Kidney (tissue), 14 donors: ENCODE data around the gene UPF1. TPM values are rescaled to one million over a fixed set of nuclear protein-coding genes. Genes with fewer than 3 reads are reported as not detected.
A peak's percentile ranks its signal among the peaks of the same experiment; 100 is the strongest.

Experiments
- DNase-seq, 5 donors: peaks; one replicate each; pipeline ENCODE4 v3.0.0-alpha.2; 2013 to 2020
- FAIRE-seq: peaks from 2 replicates; lab custom pipeline; 2012; peaks lifted over from hg19 to GRCh38; lab: Jason Lieb, UNC
- H3K27ac ChIP-seq, 2 donors: one replicate each; pipeline ENCODE4 v1.7.0; 2013; ENCODE audit warnings: low read depth in 2 of 2, low read length in 2 of 2, inconsistent platforms in 1 of 2
- H3K27me3 ChIP-seq: one replicate; pipeline ENCODE4 v1.7.1; 2013; ENCODE audit warnings: low read length, inconsistent platforms; ENCODE audit not compliant: control insufficient read depth, insufficient read depth
- H3K36me3 ChIP-seq, 3 donors: one replicate each; pipeline versions ENCODE4 v1.7.0 to v1.7.1; 2013; ENCODE audit warnings: low read length in 3 of 3, control low read depth in 1 of 3, inconsistent platforms in 1 of 3; ENCODE audit not compliant: insufficient read depth in 3 of 3, control insufficient read depth in 2 of 3
- H3K4me1 ChIP-seq, 3 donors: one replicate each; pipeline versions ENCODE4 v1.7.0 to v1.7.1; 2013; ENCODE audit warnings: low read length in 3 of 3, inconsistent platforms in 1 of 3, low read depth in 1 of 3; ENCODE audit not compliant: control insufficient read depth in 2 of 3, insufficient read depth in 2 of 3
- H3K4me3 ChIP-seq, 3 donors: one replicate each; pipeline versions ENCODE4 v1.7.0 to v1.8.1; 2013; ENCODE audit warnings: low read length in 3 of 3, control low read depth in 1 of 3, inconsistent platforms in 1 of 3
- H3K9ac ChIP-seq, 3 donors: one replicate each; pipeline versions ENCODE4 v1.7.0 to v1.7.1; 2013; ENCODE audit warnings: low read length in 3 of 3, control low read depth in 1 of 3, inconsistent platforms in 1 of 3
- H3K9me3 ChIP-seq, 3 donors: one replicate each; pipeline versions ENCODE4 v1.7.0 to v1.7.1; 2013; ENCODE audit warnings: low read length in 3 of 3, control low read depth in 1 of 3, inconsistent platforms in 1 of 3; ENCODE audit not compliant: control insufficient read depth in 2 of 3, insufficient read depth in 1 of 3
- intact Hi-C: fragments of 100-400 bp; cut with DNase I; formaldehyde crosslinking; loops from one replicate; pipeline ENCODE4 v1.11.1; 2022
- polyA plus RNA-seq: library from polyadenylated mRNA; stranded (reverse); fragments of 350-450 nt; fragmentation: Illumina TruSeq; extraction: RNeasy Lipid Tissue Mini Kit (QIAGEN cat#74804); gene quantifications from one replicate; pipeline ENCODE4 v1.2.3, GENCODE V29; 2014; ENCODE audit warnings: low read depth, low replicate concordance; ENCODE audit not compliant: insufficient read depth
- total RNA-seq: library from RNA; stranded (reverse); fragmentation: NEBNext Ultra II Directional; extraction: Animal tissue kit (Norgen Biotek cat#: 25700); gene quantifications from one replicate; pipeline ENCODE4 v1.2.1, GENCODE V29; 2021
- TF ChIP-seq, protein P1 (sequence below): IDR thresholded peaks from 3 replicates; pipeline ENCODE4 v1.5.1; 2012; ENCODE audit warnings: mild to moderate bottlenecking, moderate library complexity, borderline replicate concordance; ENCODE audit not compliant: insufficient read depth; ENCODE audit errors: extremely low read depth
- donor health status: control.
- donor health status: control.
- donor health status: control.
- donor health status: control.
- donor health status: control.
- donor health status: DM: yes; HTN: yes; CAD: no.
- donor health status: Normal renal cell carcinoma (clear cell type).

The UPF1 gene
- total and polyA plus RNA-seq, 2 donors from 2014 or later = 34.2 to 70.1 TPM

GRCh38 chr19:18883526-18884304 lies 52.0 kb downstream of the UPF1 start:
- H3K4me3 ChIP-seq = no peak overlapping the region
- H3K9me3 ChIP-seq = no peaks in the 10 kb centered on the region
- no peaks in the 10 kb centered on the region for H3K4me1 ChIP-seq
- no peak overlapping the region for H3K27ac ChIP-seq
- H3K9ac ChIP-seq = no peak overlapping the region
- H3K27me3 ChIP-seq = no peaks in the 10 kb centered on the region
- intact Hi-C loops = no loop called here
- no peaks in the 10 kb centered on the region for H3K36me3 ChIP-seq
- FAIRE-seq = no peak
- TF ChIP-seq, protein P1, sequence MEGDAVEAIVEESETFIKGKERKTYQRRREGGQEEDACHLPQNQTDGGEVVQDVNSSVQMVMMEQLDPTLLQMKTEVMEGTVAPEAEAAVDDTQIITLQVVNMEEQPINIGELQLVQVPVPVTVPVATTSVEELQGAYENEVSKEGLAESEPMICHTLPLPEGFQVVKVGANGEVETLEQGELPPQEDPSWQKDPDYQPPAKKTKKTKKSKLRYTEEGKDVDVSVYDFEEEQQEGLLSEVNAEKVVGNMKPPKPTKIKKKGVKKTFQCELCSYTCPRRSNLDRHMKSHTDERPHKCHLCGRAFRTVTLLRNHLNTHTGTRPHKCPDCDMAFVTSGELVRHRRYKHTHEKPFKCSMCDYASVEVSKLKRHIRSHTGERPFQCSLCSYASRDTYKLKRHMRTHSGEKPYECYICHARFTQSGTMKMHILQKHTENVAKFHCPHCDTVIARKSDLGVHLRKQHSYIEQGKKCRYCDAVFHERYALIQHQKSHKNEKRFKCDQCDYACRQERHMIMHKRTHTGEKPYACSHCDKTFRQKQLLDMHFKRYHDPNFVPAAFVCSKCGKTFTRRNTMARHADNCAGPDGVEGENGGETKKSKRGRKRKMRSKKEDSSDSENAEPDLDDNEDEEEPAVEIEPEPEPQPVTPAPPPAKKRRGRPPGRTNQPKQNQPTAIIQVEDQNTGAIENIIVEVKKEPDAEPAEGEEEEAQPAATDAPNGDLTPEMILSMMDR = no peak
- peak in 4 of 5 donors; percentile 66 to 77 (median 68) for DNase-seq

GRCh38 chr19:18886972-18887371 lies 55.2 kb downstream of the UPF1 start:
- H3K27ac ChIP-seq = no peak overlapping the region
- H3K27me3 ChIP-seq = no peaks in the 10 kb centered on the region
- no peaks in the 10 kb centered on the region for H3K4me1 ChIP-seq
- no peak overlapping the region for H3K9ac ChIP-seq
- intact Hi-C loops = no loop called here
- TF ChIP-seq, protein P1 = no peak
- FAIRE-seq (no peak), DNase-seq (no peak)
- H3K4me3 ChIP-seq = no peak overlapping the region
- no peaks in the 10 kb centered on the region for H3K9me3 ChIP-seq
- no peaks in the 10 kb centered on the region for H3K36me3 ChIP-seq

DNA sequence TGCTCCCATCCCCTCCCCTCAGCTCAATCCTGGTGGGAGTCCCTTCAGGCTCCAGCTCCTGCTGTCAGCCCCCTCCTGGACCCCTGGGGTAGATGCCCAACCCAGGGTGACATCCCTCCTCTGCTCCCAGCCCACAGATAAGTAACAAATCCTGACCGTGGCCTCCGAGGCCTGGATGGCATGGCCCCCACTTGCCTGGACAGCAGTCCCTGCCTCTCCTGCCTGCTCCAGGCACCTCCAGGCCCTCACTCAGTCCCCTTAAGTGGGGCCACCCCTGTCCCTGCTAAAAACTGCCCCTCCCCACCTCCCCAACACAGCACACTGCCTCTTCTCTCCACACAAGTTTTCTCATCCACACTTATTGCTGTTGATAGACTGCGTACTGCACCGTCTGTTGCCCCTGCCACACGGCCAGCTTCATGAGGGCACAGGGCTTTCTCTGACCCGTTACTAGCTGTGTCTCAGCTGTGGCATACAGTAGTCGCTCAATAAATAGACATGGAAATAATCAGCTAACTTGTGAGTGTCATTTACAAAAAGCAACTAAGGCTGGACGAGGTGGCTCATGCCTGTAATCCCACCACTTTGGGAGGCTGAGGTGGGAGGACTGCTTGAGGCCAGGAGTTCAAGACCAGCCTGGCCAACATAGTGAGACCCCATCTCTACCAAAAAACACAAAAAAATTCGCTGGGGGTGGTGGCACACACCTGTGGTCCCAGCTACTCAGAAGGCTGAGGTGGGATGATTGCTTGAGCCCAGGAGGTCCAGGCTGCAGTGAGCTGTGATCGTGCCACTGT lies 58.4 kb downstream of the UPF1 start:
- intact Hi-C loops = no loop called here
- H3K27ac ChIP-seq = no peak overlapping the region
- H3K4me1 ChIP-seq = no peaks in the 10 kb centered on the region
- no peak for DNase-seq
- TF ChIP-seq, protein P1 = no peak
- H3K9me3 ChIP-seq = no peaks in the 10 kb centered on the region
- H3K27me3 ChIP-seq = no peaks in the 10 kb centered on the region
- H3K36me3 ChIP-seq = no peaks in the 10 kb centered on the region
- no peak for FAIRE-seq
- no peak overlapping the region for H3K9ac ChIP-seq
- no peak overlapping the region for H3K4me3 ChIP-seq
